ENCODE measurements around the gene NT5DC1. TPM values are rescaled to one million over a fixed set of nuclear protein-coding genes. Genes with fewer than 3 reads are reported as not detected.
"Not testable (repeated sequence)": the region's sequence is repeated elsewhere in the genome, so short reads cannot be mapped to it uniquely, and the experiment has no call there.

The NT5DC1 gene
- total and polyA plus RNA-seq, 2 experiments from 2014 or later = 14.1 to 48.9 TPM

DNA sequence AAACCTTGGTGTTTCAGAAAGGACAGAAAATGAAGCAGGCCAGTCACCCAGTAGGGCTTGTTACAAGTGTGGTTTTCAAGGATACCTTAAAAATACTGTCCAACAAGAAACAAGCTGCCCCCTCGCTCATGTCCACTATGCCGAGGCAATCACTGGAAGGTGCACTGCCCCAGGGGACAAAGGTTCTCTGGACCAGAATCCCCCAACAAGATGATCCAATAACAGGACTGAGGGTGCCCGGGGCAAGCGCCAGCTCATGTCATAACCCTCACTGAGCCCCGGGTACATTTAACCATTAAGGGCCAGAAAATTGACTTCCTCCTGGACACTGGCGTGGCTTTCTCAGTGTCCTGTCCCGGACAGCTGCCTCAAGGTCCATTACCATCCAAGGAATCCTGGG is 6.6 kb upstream of the NT5DC1 start:
- DNase-seq (ENCODE audit: low read depth in 1 of 2, low spot score in 1 of 2) = no peak
- Histone ChIP-seq H3K4me3 (no peak overlapping the region), H3K4me1 (ENCODE audit: low read depth) (peaks cover 3% of the 10 kb centered on the region), H3K27me3 (no peaks in the 10 kb centered on the region), H3K36me3 (no peaks in the 10 kb centered on the region), H3K27ac (no peak overlapping the region), H3K9me3 (ENCODE audit: low read depth) (no peaks in the 10 kb centered on the region)
- TF ChIP-seq, protein P1, sequence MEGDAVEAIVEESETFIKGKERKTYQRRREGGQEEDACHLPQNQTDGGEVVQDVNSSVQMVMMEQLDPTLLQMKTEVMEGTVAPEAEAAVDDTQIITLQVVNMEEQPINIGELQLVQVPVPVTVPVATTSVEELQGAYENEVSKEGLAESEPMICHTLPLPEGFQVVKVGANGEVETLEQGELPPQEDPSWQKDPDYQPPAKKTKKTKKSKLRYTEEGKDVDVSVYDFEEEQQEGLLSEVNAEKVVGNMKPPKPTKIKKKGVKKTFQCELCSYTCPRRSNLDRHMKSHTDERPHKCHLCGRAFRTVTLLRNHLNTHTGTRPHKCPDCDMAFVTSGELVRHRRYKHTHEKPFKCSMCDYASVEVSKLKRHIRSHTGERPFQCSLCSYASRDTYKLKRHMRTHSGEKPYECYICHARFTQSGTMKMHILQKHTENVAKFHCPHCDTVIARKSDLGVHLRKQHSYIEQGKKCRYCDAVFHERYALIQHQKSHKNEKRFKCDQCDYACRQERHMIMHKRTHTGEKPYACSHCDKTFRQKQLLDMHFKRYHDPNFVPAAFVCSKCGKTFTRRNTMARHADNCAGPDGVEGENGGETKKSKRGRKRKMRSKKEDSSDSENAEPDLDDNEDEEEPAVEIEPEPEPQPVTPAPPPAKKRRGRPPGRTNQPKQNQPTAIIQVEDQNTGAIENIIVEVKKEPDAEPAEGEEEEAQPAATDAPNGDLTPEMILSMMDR (IDR thresholded peaks at IDR 0.05; ENCODE audit: low read depth, low read length) = no peak

DNA sequence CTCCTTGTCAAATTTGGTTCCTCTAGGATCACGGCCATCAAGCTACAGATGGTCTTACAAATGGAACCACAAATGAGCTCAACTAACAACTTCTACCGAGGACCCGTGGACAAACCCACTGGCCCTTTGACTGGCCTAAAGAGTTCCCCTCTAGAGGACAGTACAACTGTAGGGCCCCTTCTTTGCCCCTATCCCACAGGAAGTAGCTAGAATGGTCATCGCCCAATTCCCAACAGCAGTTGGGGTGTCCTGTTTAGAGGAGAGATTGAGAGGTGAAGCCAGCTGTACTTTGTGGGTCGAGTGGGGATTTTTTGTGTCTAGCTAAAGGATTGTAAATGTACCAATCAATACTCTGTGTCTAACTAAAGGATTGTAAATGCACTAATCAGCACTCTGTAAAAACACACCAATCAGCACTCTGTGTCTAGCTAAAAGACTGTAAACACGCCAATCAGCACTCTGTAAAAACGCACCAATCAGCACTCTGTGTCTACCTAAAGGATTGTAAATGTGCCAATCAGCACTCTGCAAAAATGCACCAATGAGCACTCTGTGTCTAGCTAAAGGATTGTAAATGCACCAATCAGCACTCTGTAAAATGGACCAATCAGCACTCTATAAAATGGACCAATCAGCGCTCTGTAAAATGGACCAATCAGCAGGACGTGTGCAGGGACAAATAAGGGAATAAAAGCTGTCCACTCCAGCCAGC is 4.4 kb upstream of the NT5DC1 start:
- not testable (repeated sequence) for H3K4me1 ChIP-seq (ENCODE audit: low read depth); DNase-seq (ENCODE audit: low read depth in 1 of 2, low spot score in 1 of 2); H3K4me3 ChIP-seq

DNA sequence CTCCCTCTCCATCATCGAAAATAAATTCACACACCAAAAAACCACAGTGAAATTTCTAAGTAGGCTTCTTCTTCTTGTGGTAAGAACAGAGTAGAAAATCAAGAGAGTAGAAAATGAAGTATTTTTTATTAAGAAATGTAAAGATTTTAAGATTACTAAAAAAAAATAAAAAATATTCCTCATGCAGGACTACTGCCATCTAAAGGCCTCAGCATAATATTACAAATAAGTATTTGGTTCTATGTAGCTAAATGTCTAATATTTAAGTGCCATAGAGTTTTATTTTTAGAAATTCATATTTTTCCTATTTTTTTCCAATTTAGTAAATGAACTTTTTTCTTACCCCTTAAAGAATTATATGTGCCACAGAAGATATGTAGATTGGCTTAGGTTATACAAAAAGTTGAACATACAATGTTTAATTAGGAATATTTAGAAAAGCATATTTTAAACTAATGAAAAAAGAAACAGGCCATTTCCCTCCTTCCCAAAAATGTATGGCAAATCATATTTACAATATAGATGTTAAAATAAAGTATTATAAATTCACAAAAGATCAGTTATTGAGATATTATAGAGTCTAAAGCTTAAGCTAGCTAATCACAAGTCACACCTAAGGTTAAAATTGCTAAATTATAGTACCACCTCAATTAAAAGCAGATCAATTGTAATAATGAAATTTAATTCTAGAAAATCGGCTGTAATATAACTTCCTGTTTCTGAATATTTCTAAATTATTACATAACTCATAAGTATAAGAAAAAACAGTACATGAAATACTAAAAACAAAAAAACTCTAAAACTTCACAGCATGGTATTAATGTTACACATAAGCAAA is 3.5 kb upstream of the NT5DC1 start:
- H3K4me3 ChIP-seq = no peak overlapping the region
- H3K4me1 ChIP-seq (ENCODE audit: low read depth) = peaks cover 3% of the 10 kb centered on the region
- TF ChIP-seq, protein P1 (IDR thresholded peaks at IDR 0.05; ENCODE audit: low read depth, low read length) = peak; percentile 56
- no peaks in the 10 kb centered on the region for H3K27me3 ChIP-seq
- peak in 1 of 2 donors; percentile 44 for DNase-seq (ENCODE audit: low read depth in 1 of 2, low spot score in 1 of 2)
- no peaks in the 10 kb centered on the region for H3K36me3 ChIP-seq
- H3K9me3 ChIP-seq (ENCODE audit: low read depth) = no peaks in the 10 kb centered on the region
- no peak overlapping the region for H3K27ac ChIP-seq

More for the DNA sequence above, 4.4 kb upstream of the NT5DC1 start:
- not testable (repeated sequence) for H3K27ac ChIP-seq; H3K27me3 ChIP-seq; H3K36me3 ChIP-seq; H3K9me3 ChIP-seq (ENCODE audit: low read depth)

DNA sequence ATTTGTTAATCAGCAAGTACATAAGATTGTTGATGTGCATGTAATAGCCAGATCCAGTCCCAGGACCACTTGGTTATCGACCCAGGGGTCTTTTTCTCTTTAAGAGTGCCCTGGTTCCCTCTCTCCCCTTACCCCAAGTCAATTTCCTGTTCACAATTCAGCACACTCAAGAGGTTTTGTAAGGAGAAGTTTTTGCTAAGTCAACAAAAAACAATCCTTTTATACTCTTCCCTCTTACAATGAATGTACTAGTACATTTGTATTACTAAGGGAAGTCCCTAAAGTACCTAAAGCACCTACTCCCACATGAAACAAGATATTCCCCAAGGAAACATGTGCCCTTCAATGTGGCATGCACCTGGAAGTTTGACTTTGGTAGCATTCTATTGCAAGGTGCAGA is 1.6 kb upstream of the NT5DC1 start:
- no peaks in the 10 kb centered on the region for H3K9me3 ChIP-seq (ENCODE audit: low read depth)
- no peaks in the 10 kb centered on the region for H3K36me3 ChIP-seq
- DNase-seq (ENCODE audit: low read depth in 1 of 2, low spot score in 1 of 2) = no peak
- H3K4me3 ChIP-seq = no peak overlapping the region
- H3K27ac ChIP-seq = no peak overlapping the region
- H3K27me3 ChIP-seq = no peaks in the 10 kb centered on the region
- H3K4me1 ChIP-seq (ENCODE audit: low read depth) = peaks cover 3% of the 10 kb centered on the region
- TF ChIP-seq, protein P1 (IDR thresholded peaks at IDR 0.05; ENCODE audit: low read depth, low read length) = no peak

DNA sequence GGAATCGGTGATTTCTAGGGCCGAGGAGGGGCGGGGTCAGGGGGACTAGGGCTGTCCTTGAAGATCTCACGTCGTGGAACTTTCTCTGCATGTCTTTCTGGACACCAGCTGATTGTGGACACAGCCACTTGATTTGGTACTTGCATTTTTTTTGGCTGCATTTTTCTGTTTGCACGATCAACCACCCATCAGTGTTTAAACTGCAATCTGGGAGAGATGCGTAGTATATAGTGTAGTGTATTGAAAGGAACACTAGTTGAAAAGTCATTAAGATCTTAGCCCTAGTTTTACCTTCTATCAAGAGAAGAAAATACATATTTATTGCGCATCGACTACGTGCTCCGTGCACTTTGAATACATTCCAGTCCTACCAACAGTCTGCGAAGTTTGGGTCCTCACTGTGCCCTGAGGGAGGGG is 657 bp downstream of the NT5DC1 start:
- peak overlapping the region; percentile 87 for H3K4me3 ChIP-seq
- DNase-seq (ENCODE audit: low read depth in 1 of 2, low spot score in 1 of 2) = no peak
- H3K36me3 ChIP-seq = no peaks in the 10 kb centered on the region
- peak overlapping the region; percentile 95 for H3K27ac ChIP-seq
- peaks cover 14% of the 10 kb centered on the region for H3K4me1 ChIP-seq (ENCODE audit: low read depth)
- H3K9me3 ChIP-seq (ENCODE audit: low read depth) = no peaks in the 10 kb centered on the region
- TF ChIP-seq, protein P1 (IDR thresholded peaks at IDR 0.05; ENCODE audit: low read depth, low read length) = no peak
- H3K27me3 ChIP-seq = no peaks in the 10 kb centered on the region

DNA sequence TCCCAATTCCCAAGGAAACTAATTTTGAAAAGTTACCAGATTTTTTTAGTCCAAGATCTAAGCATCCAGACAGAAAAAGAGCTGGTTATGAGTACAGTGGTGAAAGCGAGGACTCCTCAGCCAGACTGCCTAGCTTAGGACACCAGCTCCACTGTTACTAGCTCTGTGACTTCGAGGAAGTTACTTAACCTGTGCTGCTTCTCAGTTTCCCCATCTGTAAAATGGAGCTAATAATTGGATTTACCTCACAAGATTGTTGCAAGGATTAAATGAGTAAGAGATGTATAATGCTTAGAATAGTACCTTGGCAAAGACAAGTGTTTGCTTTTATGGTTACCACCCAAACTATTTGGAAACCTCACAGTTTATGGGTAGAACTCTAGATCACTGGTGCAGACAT is 1.1 kb downstream of the NT5DC1 start:
- H3K36me3 ChIP-seq = no peaks in the 10 kb centered on the region
- H3K27me3 ChIP-seq = no peaks in the 10 kb centered on the region
- H3K27ac ChIP-seq = peak overlapping the region; percentile 95
- H3K4me1 ChIP-seq (ENCODE audit: low read depth) = peaks cover 14% of the 10 kb centered on the region
- TF ChIP-seq, protein P1 (IDR thresholded peaks at IDR 0.05; ENCODE audit: low read depth, low read length) = no peak
- no peaks in the 10 kb centered on the region for H3K9me3 ChIP-seq (ENCODE audit: low read depth)
- DNase-seq (ENCODE audit: low read depth in 1 of 2, low spot score in 1 of 2) = no peak
- peak overlapping the region; percentile 87 for H3K4me3 ChIP-seq
